Measurements from ENCODE around the gene CCNG2. TPM values are rescaled to one million over a fixed set of nuclear protein-coding genes. Genes with fewer than 3 reads are reported as not detected.
"Not testable (repeated sequence)": the region's sequence is repeated elsewhere in the genome, so short reads cannot be mapped to it uniquely, and the experiment has no call there.

Gene CCNG2
- total RNA-seq, 1 experiment from 2014 or later = 25.6 TPM

DNA sequence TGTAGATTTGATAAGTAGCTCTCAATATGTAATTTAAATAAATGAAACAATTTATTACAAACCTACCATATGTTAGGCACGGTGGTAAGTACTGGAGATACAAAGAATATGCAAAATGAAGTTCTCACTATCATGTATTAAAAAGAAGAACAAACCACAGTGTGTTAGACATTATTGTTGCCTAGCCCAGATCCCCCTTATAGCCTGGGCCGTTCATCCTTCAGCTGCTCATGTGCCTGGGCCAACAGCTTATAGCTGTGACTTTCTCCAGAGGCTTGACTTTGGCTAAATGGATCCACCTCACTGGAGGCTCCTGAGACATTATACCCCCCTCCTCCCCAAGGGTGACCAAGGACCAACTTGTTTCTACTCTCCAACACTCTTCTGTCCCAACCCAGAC, 29.8 kb upstream of the CCNG2 start:
- Histone ChIP-seq H3K4me1 (no peaks in the 10 kb centered on the region), H3K36me3 (ENCODE audit: control insufficient read depth, insufficient read depth, low read length) (no peaks in the 10 kb centered on the region), H3K27me3 (replicated peaks; ENCODE audit: control insufficient read depth, insufficient read depth, low read length) (no peaks in the 10 kb centered on the region), H3K4me3 (ENCODE audit: low read depth, low read length) (no peak overlapping the region), H3K9me3 (no peaks in the 10 kb centered on the region)
- BruUV-seq (replicated peaks) = no TSS peak
- intact Hi-C loops (cut with micrococcal nuclease; ENCODE audit: unreplicated experiment) = no loop called here
- DNase-seq = no peak
- TF ChIP-seq, protein P1, sequence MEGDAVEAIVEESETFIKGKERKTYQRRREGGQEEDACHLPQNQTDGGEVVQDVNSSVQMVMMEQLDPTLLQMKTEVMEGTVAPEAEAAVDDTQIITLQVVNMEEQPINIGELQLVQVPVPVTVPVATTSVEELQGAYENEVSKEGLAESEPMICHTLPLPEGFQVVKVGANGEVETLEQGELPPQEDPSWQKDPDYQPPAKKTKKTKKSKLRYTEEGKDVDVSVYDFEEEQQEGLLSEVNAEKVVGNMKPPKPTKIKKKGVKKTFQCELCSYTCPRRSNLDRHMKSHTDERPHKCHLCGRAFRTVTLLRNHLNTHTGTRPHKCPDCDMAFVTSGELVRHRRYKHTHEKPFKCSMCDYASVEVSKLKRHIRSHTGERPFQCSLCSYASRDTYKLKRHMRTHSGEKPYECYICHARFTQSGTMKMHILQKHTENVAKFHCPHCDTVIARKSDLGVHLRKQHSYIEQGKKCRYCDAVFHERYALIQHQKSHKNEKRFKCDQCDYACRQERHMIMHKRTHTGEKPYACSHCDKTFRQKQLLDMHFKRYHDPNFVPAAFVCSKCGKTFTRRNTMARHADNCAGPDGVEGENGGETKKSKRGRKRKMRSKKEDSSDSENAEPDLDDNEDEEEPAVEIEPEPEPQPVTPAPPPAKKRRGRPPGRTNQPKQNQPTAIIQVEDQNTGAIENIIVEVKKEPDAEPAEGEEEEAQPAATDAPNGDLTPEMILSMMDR (IDR thresholded peaks at IDR 0.05; ENCODE audit: insufficient read depth in 1 of 2, low read depth in 1 of 2, low read length in 1 of 2, severe bottlenecking in 1 of 2, unreplicated experiment in 1 of 2) = no peak
- Mint-ChIP-seq H3K36me3 (ENCODE audit: insufficient read depth, unreplicated experiment) (no peaks in the 10 kb centered on the region), H3K9me3 (ENCODE audit: unreplicated experiment) (no peaks in the 10 kb centered on the region), H3K4me1 (ENCODE audit: low read depth, unreplicated experiment) (no peaks in the 10 kb centered on the region), H3K27me3 (ENCODE audit: insufficient read depth, unreplicated experiment) (no peaks in the 10 kb centered on the region), H3K4me3 (ENCODE audit: unreplicated experiment) (no peak overlapping the region), H3K27ac (ENCODE audit: unreplicated experiment) (no peak overlapping the region)
- CTCF ChIA-PET = no interaction called here
- POLR2A ChIA-PET = no interaction called here

DNA sequence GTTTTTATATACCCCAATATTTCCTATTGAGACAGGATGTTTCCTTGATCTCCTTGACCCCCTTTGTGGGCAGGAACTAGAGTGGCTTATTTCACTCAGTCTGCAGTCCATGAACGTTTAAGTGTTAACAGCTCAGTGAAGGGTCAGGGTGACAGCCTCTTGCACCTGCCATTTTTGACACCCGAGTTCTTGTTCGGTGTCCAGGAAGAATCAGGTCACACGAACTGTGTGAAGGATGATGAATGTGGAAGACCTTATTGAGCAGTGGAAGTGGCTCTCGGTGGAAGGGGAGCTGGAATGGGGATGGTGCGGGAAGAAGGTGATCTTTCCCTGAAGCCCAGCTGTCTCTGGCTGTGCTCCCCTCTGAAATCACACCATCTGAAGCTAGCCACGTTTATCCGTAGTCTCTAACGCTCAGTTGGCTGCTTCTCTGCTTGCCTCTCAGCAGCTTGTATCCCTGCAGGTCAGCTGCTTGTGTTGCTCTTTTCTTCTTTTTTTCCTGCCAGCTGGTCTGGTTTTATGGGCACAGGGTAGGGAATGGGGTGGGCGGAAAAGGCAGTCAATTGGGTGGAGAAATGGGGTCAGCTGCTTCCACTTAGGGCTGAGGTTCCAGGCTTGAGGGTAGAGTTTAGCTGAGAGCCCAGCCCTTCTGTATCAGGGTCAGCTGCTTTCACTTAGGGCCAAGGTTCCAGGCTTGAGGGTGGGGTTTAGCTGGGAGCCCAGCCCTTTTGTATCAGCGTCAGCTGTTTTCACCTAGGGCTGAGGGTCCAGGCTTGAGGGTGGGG, 29.0 kb upstream of the CCNG2 start:
- Mint-ChIP-seq H3K27ac (ENCODE audit: unreplicated experiment) (no peak overlapping the region), H3K27me3 (ENCODE audit: insufficient read depth, unreplicated experiment) (no peaks in the 10 kb centered on the region), H3K9me3 (ENCODE audit: unreplicated experiment) (no peaks in the 10 kb centered on the region), H3K36me3 (ENCODE audit: insufficient read depth, unreplicated experiment) (no peaks in the 10 kb centered on the region), H3K4me3 (ENCODE audit: unreplicated experiment) (no peak overlapping the region), H3K4me1 (ENCODE audit: low read depth, unreplicated experiment) (no peaks in the 10 kb centered on the region)
- intact Hi-C loops (cut with micrococcal nuclease; ENCODE audit: unreplicated experiment) = no loop called here
- ChIA-PET CTCF (no interaction called here), POLR2A (interaction anchor here (0.7 kb wide), 1 partner anchor 69 kb away, joined by 3 read pairs; no protein-coding TSS in a partner anchor)
- Histone ChIP-seq H3K36me3 (ENCODE audit: control insufficient read depth, insufficient read depth, low read length) (no peaks in the 10 kb centered on the region), H3K4me1 (no peaks in the 10 kb centered on the region), H3K4me3 (ENCODE audit: low read depth, low read length) (no peak overlapping the region), H3K27me3 (replicated peaks; ENCODE audit: control insufficient read depth, insufficient read depth, low read length) (no peaks in the 10 kb centered on the region), H3K9me3 (no peaks in the 10 kb centered on the region)
- no TSS peak for BruUV-seq (replicated peaks)
- TF ChIP-seq, protein P1 (IDR thresholded peaks at IDR 0.05; ENCODE audit: insufficient read depth in 1 of 2, low read depth in 1 of 2, low read length in 1 of 2, severe bottlenecking in 1 of 2, unreplicated experiment in 1 of 2) = no peak
- no peak for DNase-seq

DNA sequence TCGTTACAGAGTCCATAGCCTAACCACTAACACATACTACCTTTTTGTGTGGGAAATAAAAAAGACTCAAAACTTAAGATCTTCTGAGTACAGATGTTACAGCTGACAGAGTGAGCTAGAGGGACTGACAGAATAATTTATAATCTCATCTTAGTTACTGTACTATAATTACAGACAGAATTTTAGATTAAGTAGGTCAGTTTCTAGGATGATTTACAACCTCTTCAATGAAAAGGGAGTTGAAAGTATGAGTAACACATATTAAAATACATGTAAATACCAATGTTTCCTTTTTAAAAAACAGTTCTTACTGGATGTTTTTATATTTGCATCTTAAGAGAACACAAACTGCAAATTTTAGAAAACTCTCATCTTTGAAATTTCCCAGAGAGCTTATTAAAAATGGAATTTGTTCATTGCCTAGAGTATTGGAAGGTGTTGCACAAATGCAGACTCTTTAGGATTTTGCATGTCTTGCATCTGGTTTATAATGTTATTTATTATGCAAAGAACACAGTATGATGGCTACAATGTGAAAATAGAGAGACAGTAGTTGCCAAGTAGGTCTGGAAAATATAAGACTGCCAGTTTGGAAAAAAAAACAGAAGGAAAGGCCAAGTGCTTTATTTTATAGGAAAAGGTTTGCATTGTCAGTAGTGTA, 24.2 kb upstream of the CCNG2 start:
- no peaks in the 10 kb centered on the region for H3K27me3 Mint-ChIP-seq (ENCODE audit: insufficient read depth, unreplicated experiment)
- no peak overlapping the region for H3K27ac Mint-ChIP-seq (ENCODE audit: unreplicated experiment)
- no peak overlapping the region for H3K4me3 Mint-ChIP-seq (ENCODE audit: unreplicated experiment)
- H3K9me3 Mint-ChIP-seq (ENCODE audit: unreplicated experiment) = no peaks in the 10 kb centered on the region
- TF ChIP-seq, protein P1 (IDR thresholded peaks at IDR 0.05; ENCODE audit: insufficient read depth in 1 of 2, low read depth in 1 of 2, low read length in 1 of 2, severe bottlenecking in 1 of 2, unreplicated experiment in 1 of 2) = no peak
- no peaks in the 10 kb centered on the region for H3K4me1 Mint-ChIP-seq (ENCODE audit: low read depth, unreplicated experiment)
- Histone ChIP-seq H3K27me3 (replicated peaks; ENCODE audit: control insufficient read depth, insufficient read depth, low read length) (no peaks in the 10 kb centered on the region), H3K9me3 (no peaks in the 10 kb centered on the region), H3K36me3 (ENCODE audit: control insufficient read depth, insufficient read depth, low read length) (no peaks in the 10 kb centered on the region), H3K4me3 (ENCODE audit: low read depth, low read length) (no peak overlapping the region), H3K4me1 (no peaks in the 10 kb centered on the region)
- no TSS peak for BruUV-seq (replicated peaks)
- H3K36me3 Mint-ChIP-seq (ENCODE audit: insufficient read depth, unreplicated experiment) = no peaks in the 10 kb centered on the region
- ChIA-PET POLR2A (no interaction called here), CTCF (no interaction called here)
- intact Hi-C loops (cut with micrococcal nuclease; ENCODE audit: unreplicated experiment) = no loop called here
- no peak for DNase-seq

DNA sequence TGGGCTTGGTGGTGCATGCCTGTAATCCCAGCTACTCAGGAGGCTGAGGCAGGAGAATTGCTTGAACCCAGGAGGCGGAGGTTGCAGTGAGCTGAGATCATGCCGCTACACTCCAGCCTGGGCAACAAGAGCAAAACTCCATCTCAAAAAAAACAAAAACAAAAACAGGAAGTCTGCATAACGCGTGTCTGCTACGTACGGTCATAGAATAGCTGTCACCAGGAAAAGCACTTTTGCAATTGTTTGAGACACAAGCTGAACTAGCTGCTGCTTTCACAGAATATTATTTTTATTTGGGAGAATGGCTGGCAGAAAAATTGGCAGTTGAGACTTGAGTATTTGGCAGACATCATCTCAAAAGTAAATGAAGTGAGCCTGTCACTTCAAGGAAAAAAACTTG, 19.6 kb upstream of the CCNG2 start:
- DNase-seq; H3K27me3 ChIP-seq (replicated peaks; ENCODE audit: control insufficient read depth, insufficient read depth, low read length); H3K9me3 ChIP-seq; H3K27ac Mint-ChIP-seq (ENCODE audit: unreplicated experiment); POLR2A ChIA-PET; H3K36me3 ChIP-seq (ENCODE audit: control insufficient read depth, insufficient read depth, low read length); H3K4me3 ChIP-seq (ENCODE audit: low read depth, low read length); H3K27me3 Mint-ChIP-seq (ENCODE audit: insufficient read depth, unreplicated experiment); H3K4me1 ChIP-seq; intact Hi-C loops (cut with micrococcal nuclease; ENCODE audit: unreplicated experiment); H3K4me3 Mint-ChIP-seq (ENCODE audit: unreplicated experiment); H3K9me3 Mint-ChIP-seq (ENCODE audit: unreplicated experiment); H3K4me1 Mint-ChIP-seq (ENCODE audit: low read depth, unreplicated experiment); BruUV-seq (replicated peaks); H3K36me3 Mint-ChIP-seq (ENCODE audit: insufficient read depth, unreplicated experiment): not testable (repeated sequence)
- CTCF ChIA-PET = interaction anchor here (1.2 to 1.4 kb wide), 2 partner anchors 42 to 66 kb away, joined by 6 read pairs; no protein-coding TSS in a partner anchor
